ENCODE data around the gene ULK4. TPM values are rescaled to one million over a fixed set of nuclear protein-coding genes. Genes with fewer than 3 reads are reported as not detected.

Gene ULK4
- total RNA-seq, 1 experiment from 2014 or later: 4.2 TPM

- no peak for TF ChIP-seq CTCF (IDR thresholded peaks at IDR 0.05; ENCODE audit: insufficient read depth in 1 of 2, low read depth in 1 of 2, low read length in 1 of 2, severe bottlenecking in 1 of 2, unreplicated experiment in 1 of 2)
- Mint-ChIP-seq H3K36me3 (ENCODE audit: insufficient read depth, unreplicated experiment) (no peaks in the 10 kb centered on the region), H3K4me1 (ENCODE audit: low read depth, unreplicated experiment) (no peaks in the 10 kb centered on the region), H3K27me3 (ENCODE audit: insufficient read depth, unreplicated experiment) (no peaks in the 10 kb centered on the region), H3K9me3 (ENCODE audit: unreplicated experiment) (no peaks in the 10 kb centered on the region), H3K4me3 (ENCODE audit: unreplicated experiment) (no peak overlapping the region), H3K27ac (ENCODE audit: unreplicated experiment) (no peak overlapping the region)
- H3K4me1 ChIP-seq: no peaks in the 10 kb centered on the region
- intact Hi-C loops (cut with micrococcal nuclease; ENCODE audit: unreplicated experiment): no loop called here
- H3K27me3 ChIP-seq (replicated peaks; ENCODE audit: control insufficient read depth, insufficient read depth, low read length): no peaks in the 10 kb centered on the region
- ChIA-PET CTCF (no interaction called here), POLR2A (interaction anchor here (0.5 kb wide), 1 partner anchor 201 kb away, joined by 5 read pairs; no protein-coding TSS in a partner anchor)
- no peak for DNase-seq
- BruUV-seq (replicated peaks): no TSS peak
- H3K36me3 ChIP-seq (ENCODE audit: control insufficient read depth, insufficient read depth, low read length): no peaks in the 10 kb centered on the region
- no peaks in the 10 kb centered on the region for H3K9me3 ChIP-seq
- no peak overlapping the region for H3K4me3 ChIP-seq (ENCODE audit: low read depth, low read length)
These were observed 208.3 kb downstream of the ULK4 start for GRCh38 chr3:41753651-41754050.

- Mint-ChIP-seq H3K4me3 (ENCODE audit: unreplicated experiment) (no peak overlapping the region), H3K4me1 (ENCODE audit: low read depth, unreplicated experiment) (no peaks in the 10 kb centered on the region), H3K36me3 (ENCODE audit: insufficient read depth, unreplicated experiment) (no peaks in the 10 kb centered on the region), H3K27ac (ENCODE audit: unreplicated experiment) (no peak overlapping the region), H3K9me3 (ENCODE audit: unreplicated experiment) (no peaks in the 10 kb centered on the region), H3K27me3 (ENCODE audit: insufficient read depth, unreplicated experiment) (no peaks in the 10 kb centered on the region)
- Histone ChIP-seq H3K4me3 (ENCODE audit: low read depth, low read length) (no peak overlapping the region), H3K4me1 (no peaks in the 10 kb centered on the region), H3K9me3 (no peaks in the 10 kb centered on the region), H3K36me3 (ENCODE audit: control insufficient read depth, insufficient read depth, low read length) (no peaks in the 10 kb centered on the region), H3K27me3 (replicated peaks; ENCODE audit: control insufficient read depth, insufficient read depth, low read length) (no peaks in the 10 kb centered on the region)
- ChIA-PET CTCF (no interaction called here), POLR2A (no interaction called here)
- intact Hi-C loops (cut with micrococcal nuclease; ENCODE audit: unreplicated experiment): no loop called here
- TF ChIP-seq CTCF (IDR thresholded peaks at IDR 0.05; ENCODE audit: insufficient read depth in 1 of 2, low read depth in 1 of 2, low read length in 1 of 2, severe bottlenecking in 1 of 2, unreplicated experiment in 1 of 2): no peak
- BruUV-seq (replicated peaks): no TSS peak
- no peak for DNase-seq
These were observed 210.3 kb downstream of the ULK4 start for GRCh38 chr3:41751597-41751996.

GRCh38 chr3:41749988-41750387, 211.9 kb downstream of the ULK4 start:
- H3K27ac Mint-ChIP-seq (ENCODE audit: unreplicated experiment): no peak overlapping the region
- no peaks in the 10 kb centered on the region for H3K4me1 Mint-ChIP-seq (ENCODE audit: low read depth, unreplicated experiment)
- no peaks in the 10 kb centered on the region for H3K27me3 ChIP-seq (replicated peaks; ENCODE audit: control insufficient read depth, insufficient read depth, low read length)
- TF ChIP-seq CTCF (IDR thresholded peaks at IDR 0.05; ENCODE audit: insufficient read depth in 1 of 2, low read depth in 1 of 2, low read length in 1 of 2, severe bottlenecking in 1 of 2, unreplicated experiment in 1 of 2): no peak
- no peaks in the 10 kb centered on the region for H3K4me1 ChIP-seq
- no TSS peak for BruUV-seq (replicated peaks)
- no peaks in the 10 kb centered on the region for H3K27me3 Mint-ChIP-seq (ENCODE audit: insufficient read depth, unreplicated experiment)
- no peaks in the 10 kb centered on the region for H3K9me3 Mint-ChIP-seq (ENCODE audit: unreplicated experiment)
- H3K36me3 Mint-ChIP-seq (ENCODE audit: insufficient read depth, unreplicated experiment): no peaks in the 10 kb centered on the region
- no peak overlapping the region for H3K4me3 ChIP-seq (ENCODE audit: low read depth, low read length)
- no peak overlapping the region for H3K4me3 Mint-ChIP-seq (ENCODE audit: unreplicated experiment)
- H3K9me3 ChIP-seq: no peaks in the 10 kb centered on the region
- POLR2A ChIA-PET: no interaction called here
- CTCF ChIA-PET: no interaction called here
- no peaks in the 10 kb centered on the region for H3K36me3 ChIP-seq (ENCODE audit: control insufficient read depth, insufficient read depth, low read length)
- intact Hi-C loops (cut with micrococcal nuclease; ENCODE audit: unreplicated experiment): no loop called here
- no peak for DNase-seq
